Spleen (tissue), 11 donors: ENCODE data around the gene ANKRD28. TPM values are rescaled to one million over a fixed set of nuclear protein-coding genes. Genes with fewer than 3 reads are reported as not detected.

Experiments used
- DNase-seq: peaks from one replicate; pipeline ENCODE4 v3.0.0-alpha.2; 2020
- H3K27ac ChIP-seq, 8 donors: fragments of 200-600 bp; sonication (generic) in 7 of 8; 1 replicate in 4 of 8; 2 replicates in 4 of 8; pipeline versions ENCODE4 v1.5.0 to v1.8.0; 2016 to 2021; ENCODE audit warnings: inconsistent platforms in 4 of 8, mild to moderate bottlenecking in 4 of 8, moderate library complexity in 1 of 8
- H3K27me3 ChIP-seq, 7 donors: fragments of 200-600 bp; sonication (generic) in 6 of 7; replicated peaks in 1 of 7; 1 replicate in 4 of 7; 2 replicates in 3 of 7; pipeline versions ENCODE4 v1.5.0 to v1.8.0; 2016 to 2021; ENCODE audit warnings: inconsistent platforms in 3 of 7, mild to moderate bottlenecking in 1 of 7
- H3K36me3 ChIP-seq, 6 donors: fragments of 200-600 bp; sonication (generic) in 5 of 6; 1 replicate in 4 of 6; 2 replicates in 2 of 6; pipeline versions ENCODE4 v1.5.0 to v1.8.0; 2016 to 2021; ENCODE audit warnings: inconsistent platforms in 2 of 6
- H3K4me1 ChIP-seq, 6 donors: fragments of 200-600 bp; sonication (generic) in 5 of 6; 1 replicate in 3 of 6; 2 replicates in 3 of 6; pipeline versions ENCODE4 v1.5.0 to v1.8.0; 2016 to 2021; ENCODE audit warnings: inconsistent platforms in 3 of 6
- H3K4me3 ChIP-seq, 8 donors: fragments of 200-600 bp; sonication (generic) in 7 of 8; 1 replicate in 4 of 8; 2 replicates in 4 of 8; pipeline versions ENCODE4 v1.5.0 to v1.8.0; 2016 to 2021; ENCODE audit warnings: inconsistent platforms in 4 of 8, mild to moderate bottlenecking in 4 of 8, moderate library complexity in 2 of 8
- H3K9me3 ChIP-seq, 8 donors: fragments of 200-600 bp; sonication (generic) in 7 of 8; 1 replicate in 4 of 8; 2 replicates in 4 of 8; pipeline versions ENCODE4 v1.5.0 to v1.8.0; 2016 to 2021; ENCODE audit warnings: inconsistent platforms in 4 of 8
- CTCF ChIP-seq, 11 experiments: fragments of 200-600 bp in 7 of 11; fragments of 450-650 bp in 4 of 11; sonication (generic) in 4 of 11; IDR thresholded peaks in 8 of 11; conservative IDR thresholded peaks in 3 of 11; 1 replicate in 7 of 11; 2 replicates in 4 of 11; pipeline versions ENCODE4 v1.4.0 to v1.8.0; 2016 to 2021; ENCODE audit warnings: antibody characterized with exemption in 11 of 11, inconsistent platforms in 4 of 11, mild to moderate bottlenecking in 1 of 11
- POLR2A ChIP-seq, 3 donors: fragments of 450-650 bp; IDR thresholded peaks; one replicate each; pipeline ENCODE4 v1.5.1; 2017; ENCODE audit warnings: antibody characterized with exemption in 3 of 3, mild to moderate bottlenecking in 1 of 3
- POLR2AphosphoS5 ChIP-seq, 3 donors: sonication (generic); formaldehyde crosslinking; IDR thresholded peaks; one replicate each; pipeline ENCODE4 v1.5.1; 2017; ENCODE audit warnings: antibody characterized with exemption in 3 of 3
- WGBS, 5 donors: extraction: QIAGEN DNeasy Blood & Tissue Kit in 3 of 5; methylation state at CpG; one replicate each; pipeline versions ENCODE4 v1.1.5 to v1.1.7; 2013 to 2018; 5-methylcytosine and 5-hydroxymethylcytosine counted together
- intact Hi-C: fragments of 100-400 bp; cut with DNase I; formaldehyde crosslinking; loops from one replicate; pipeline ENCODE4 v1.15.0; 2023; ENCODE audit warnings: low total_unique reads
- polyA plus RNA-seq, 3 donors: library from polyadenylated mRNA; stranded (reverse); fragments of 200-250 nt; gene quantifications; one replicate each; pipeline ENCODE4 v1.2.1, GENCODE V29; 2013
- total RNA-seq, 7 donors: library from RNA; depleted of rRNA in 3 of 7; stranded (reverse); fragments of >200 nt in 3 of 7; fragmentation: NEBNext Ultra II Directional in 4 of 7; extraction: Animal tissue kit (Norgen Biotek cat#: 25700) in 4 of 7; gene quantifications; one replicate each; pipeline versions ENCODE4 v1.1.0 to v1.2.1, GENCODE V29; 2016 to 2021
- donor health status: healthy with polysubstance abuse.
- donor health status: DM: no; HTN: no; CAD: no; lungs with moderate emphysema.
- donor health status: DM: no; HTN: no; CAD: no.
- donor health status: Bipolar disorder and iron deficiency.
- donor health status: healthy.
- donor health status: DM: no; HTN: no; CAD: no.
- donor health status: DM: yes; HTN: yes; CAD: no.

ANKRD28 gene
- total and polyA plus RNA-seq, 10 donors = 5.3 to 68.6 (median 42.2) TPM

GRCh38 chr3:15758295-15758694, 39.5 kb downstream of the ANKRD28 start:
- Histone ChIP-seq H3K4me1 (no peaks in the 10 kb centered on the region), H3K9me3 (no peaks in the 10 kb centered on the region), H3K27ac (no peak overlapping the region), H3K36me3 (peaks cover 0 to 19% (median 0%) of the 10 kb centered on the region in 6 donors), H3K27me3 (no peaks in the 10 kb centered on the region), H3K4me3 (no peak overlapping the region)
- no peak for DNase-seq
- TF ChIP-seq POLR2AphosphoS5 (IDR thresholded peaks at IDR 0.05) = no peak
- TF ChIP-seq POLR2A (IDR thresholded peaks at IDR 0.05) = no peak
- TF ChIP-seq CTCF (IDR thresholded peaks at IDR 0.05 in 8 of 11, conservative IDR thresholded peaks at IDR 0.05 in 3 of 11) = no peak
- intact Hi-C loops = no loop called here
- 93 to 98% (median 94%) methylated on average over 3 of the region's 3 CpGs for WGBS, 5 donors

DNA sequence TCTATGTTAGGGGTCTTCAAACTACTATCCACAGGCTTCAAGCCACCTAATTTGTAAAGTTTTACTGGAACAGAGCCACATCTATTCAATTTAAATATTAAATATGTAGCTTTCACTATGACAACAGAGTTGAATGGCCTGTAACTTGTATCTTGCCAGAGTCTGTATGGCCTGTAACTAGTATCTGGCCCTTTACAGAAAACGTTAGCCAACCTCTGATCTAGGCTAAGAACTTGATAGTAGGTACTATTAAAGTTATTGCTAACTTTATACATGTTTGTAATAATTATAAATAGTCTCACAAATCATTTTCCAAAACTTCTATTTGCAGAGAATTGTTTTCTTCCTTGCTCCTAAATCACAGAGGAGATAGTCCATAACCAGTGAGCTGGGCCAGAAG, 40.0 kb downstream of the ANKRD28 start:
- WGBS, 5 donors = 91 to 100% (median 96%) methylated on average over 1 of the region's 1 CpG
- no peak overlapping the region for H3K4me3 ChIP-seq
- TF ChIP-seq POLR2A (IDR thresholded peaks at IDR 0.05) = no peak
- no peak for TF ChIP-seq CTCF (IDR thresholded peaks at IDR 0.05 in 8 of 11, conservative IDR thresholded peaks at IDR 0.05 in 3 of 11)
- no peak for TF ChIP-seq POLR2AphosphoS5 (IDR thresholded peaks at IDR 0.05)

DNA sequence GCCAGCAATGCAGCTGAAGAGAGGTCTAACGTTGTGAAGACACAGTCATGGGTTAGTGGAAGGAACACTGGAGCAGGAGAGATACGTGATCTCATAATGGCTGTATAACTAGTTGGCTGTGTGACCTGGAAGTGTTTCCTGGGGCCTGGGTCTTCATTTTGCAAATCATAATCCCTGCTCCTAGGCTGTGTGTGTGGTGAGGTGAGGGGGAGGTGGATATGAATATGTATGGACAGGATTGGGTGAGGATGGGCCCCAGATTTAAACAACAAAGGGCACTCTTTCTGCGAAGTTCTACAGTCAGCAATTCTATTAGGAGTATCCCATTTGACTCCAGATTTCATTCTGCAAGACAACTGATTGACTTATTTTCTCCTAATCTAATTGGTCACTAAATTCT, 41.3 kb downstream of the ANKRD28 start:
- H3K36me3 ChIP-seq = peaks cover 0 to 22% (median 0%) of the 10 kb centered on the region in 6 donors
- no peak overlapping the region for H3K27ac ChIP-seq
- peak in 1 of 3 donors; percentile 15 for TF ChIP-seq POLR2AphosphoS5 (IDR thresholded peaks at IDR 0.05)
- TF ChIP-seq CTCF (IDR thresholded peaks at IDR 0.05 in 8 of 11, conservative IDR thresholded peaks at IDR 0.05 in 3 of 11) = no peak
- H3K4me3 ChIP-seq = no peak overlapping the region
- H3K9me3 ChIP-seq = no peaks in the 10 kb centered on the region
- H3K4me1 ChIP-seq = no peaks in the 10 kb centered on the region
- no peak for DNase-seq
- intact Hi-C loops = no loop called here
- 84 to 94% (median 87%) methylated on average over 3 of the region's 3 CpGs for WGBS, 5 donors
- no peaks in the 10 kb centered on the region for H3K27me3 ChIP-seq

More for the DNA sequence above, 40.0 kb downstream of the ANKRD28 start:
- Histone ChIP-seq H3K36me3 (peaks cover 0 to 19% (median 0%) of the 10 kb centered on the region in 6 donors), H3K27me3 (no peaks in the 10 kb centered on the region), H3K9me3 (no peaks in the 10 kb centered on the region), H3K27ac (no peak overlapping the region), H3K4me1 (no peaks in the 10 kb centered on the region)
- intact Hi-C loops = no loop called here
- DNase-seq = no peak

DNA sequence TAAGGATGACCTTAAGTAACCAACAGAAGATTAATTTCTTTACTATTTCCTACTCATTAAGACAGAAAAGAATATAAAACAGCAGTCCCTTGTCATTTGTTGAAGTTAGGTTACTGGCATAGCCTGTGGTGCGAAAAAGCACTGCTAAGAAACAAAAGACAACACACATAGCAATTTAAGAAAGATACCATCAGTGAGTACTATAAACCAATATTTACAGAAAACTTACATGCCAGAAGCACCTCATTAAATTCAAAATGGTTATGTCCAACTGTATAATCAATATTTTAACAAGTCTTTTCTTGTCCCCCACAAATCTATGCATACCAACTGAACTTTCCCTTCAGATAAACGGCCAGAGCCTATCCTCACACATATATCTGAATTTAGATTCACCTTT, 42.0 kb downstream of the ANKRD28 start:
- TF ChIP-seq POLR2A (IDR thresholded peaks at IDR 0.05) (no peak), CTCF (IDR thresholded peaks at IDR 0.05 in 8 of 11, conservative IDR thresholded peaks at IDR 0.05 in 3 of 11) (no peak), POLR2AphosphoS5 (IDR thresholded peaks at IDR 0.05) (no peak)
- Histone ChIP-seq H3K4me1 (no peaks in the 10 kb centered on the region), H3K27ac (no peak overlapping the region), H3K36me3 (peaks cover 0 to 30% (median 0%) of the 10 kb centered on the region in 6 donors), H3K4me3 (no peak overlapping the region), H3K27me3 (no peaks in the 10 kb centered on the region), H3K9me3 (no peaks in the 10 kb centered on the region)
- intact Hi-C loops = no loop called here
- 90 to 93% (median 92%) methylated on average over 2 of the region's 2 CpGs for WGBS, 5 donors
- no peak for DNase-seq
